Stomach smooth muscle (tissue), 2 donors: ENCODE data around the gene PLAAT2.

Experiments used
- H3K27ac ChIP-seq: one replicate; pipeline ENCODE4 v1.7.0; 2013; ENCODE audit warnings: mild to moderate bottlenecking, low read length, inconsistent platforms
- H3K27me3 ChIP-seq, 2 donors: one replicate each; pipeline ENCODE4 v1.7.0; 2013; ENCODE audit warnings: low read length in 2 of 2; ENCODE audit not compliant: insufficient read depth in 2 of 2, control insufficient read depth in 1 of 2
- H3K36me3 ChIP-seq, 2 donors: one replicate each; pipeline ENCODE4 v1.7.0; 2013; ENCODE audit warnings: low read length in 2 of 2; ENCODE audit not compliant: control insufficient read depth in 2 of 2, insufficient read depth in 2 of 2
- H3K4me1 ChIP-seq: one replicate; pipeline ENCODE4 v1.7.0; 2013; ENCODE audit warnings: low read length; ENCODE audit not compliant: control insufficient read depth, insufficient read depth
- H3K4me3 ChIP-seq, 2 donors: one replicate each; pipeline ENCODE4 v1.7.0; 2013; ENCODE audit warnings: low read length in 2 of 2
- H3K9ac ChIP-seq, 2 donors: one replicate each; pipeline ENCODE4 v1.7.0; 2013; ENCODE audit warnings: low read length in 2 of 2, mild to moderate bottlenecking in 1 of 2
- H3K9me3 ChIP-seq, 2 donors: one replicate each; pipeline ENCODE4 v1.7.0; 2013; ENCODE audit warnings: low read length in 2 of 2; ENCODE audit not compliant: control insufficient read depth in 2 of 2
- donor health status: healthy.
- donor health status: Pancreatic carcinoma.

The PLAAT2 gene

DNA sequence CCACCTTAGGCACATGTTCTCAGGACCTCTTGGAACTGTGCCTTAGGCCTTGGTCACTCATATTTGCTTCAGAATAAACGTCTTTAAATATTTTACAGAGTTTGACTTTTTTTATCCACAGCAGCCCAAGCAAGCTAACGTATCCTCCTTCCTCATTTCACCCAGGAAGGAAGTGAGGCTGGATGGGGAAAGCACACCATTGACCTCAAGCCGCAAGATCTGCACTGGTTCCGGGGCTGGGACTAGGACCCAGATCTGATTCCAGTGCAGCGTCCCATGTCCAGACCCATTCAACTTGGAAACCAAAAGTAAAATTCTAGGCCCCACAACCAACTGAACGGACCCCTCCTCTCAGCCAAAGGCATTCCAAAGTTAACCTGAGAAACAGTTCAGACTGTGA lies 59.7 kb downstream of the PLAAT2 start:
- Histone ChIP-seq H3K27me3 (no peaks in the 10 kb centered on the region), H3K9ac (no peak overlapping the region), H3K4me1 (peaks cover 7% of the 10 kb centered on the region), H3K9me3 (peaks cover 5 to 11% of the 10 kb centered on the region in 2 donors), H3K27ac (no peak overlapping the region), H3K4me3 (no peak overlapping the region), H3K36me3 (no peaks in the 10 kb centered on the region)
